SK-N-MC (cell line): ENCODE measurements around the gene ASB16.

Experiments
- EZH2 ChIP-seq: fragments of 200-600 bp; sonication (generic); IDR thresholded peaks from one replicate; pipeline ENCODE4 v1.6.1; 2017; ENCODE audit warnings: antibody characterized with exemption
- FOXP2 ChIP-seq: optimal IDR thresholded peaks from 2 replicates; pipeline ENCODE3; 2011; ENCODE audit warnings: mild to moderate bottlenecking, moderate library complexity; ENCODE audit not compliant: insufficient read depth; ENCODE audit errors: extremely low read length, control extremely low read depth
- POLR2AphosphoS5 ChIP-seq: IDR thresholded peaks from 2 replicates; pipeline ENCODE4 v1.6.1; 2012; ENCODE audit warnings: mild to moderate bottlenecking, low read depth, low read length, borderline replicate concordance

GRCh38 chr17:44203731-44204440, 33.4 kb downstream of the ASB16 start:
- TF ChIP-seq POLR2AphosphoS5 = no peak
- TF ChIP-seq EZH2 = no peak
- TF ChIP-seq FOXP2 = no peak
